Measurements from ENCODE around the gene PVR. TPM values are rescaled to one million over a fixed set of nuclear protein-coding genes. Genes with fewer than 3 reads are reported as not detected.
"Not testable (repeated sequence)": the region's sequence is repeated elsewhere in the genome, so short reads cannot be mapped to it uniquely, and the experiment has no call there.

PVR gene, protein sequence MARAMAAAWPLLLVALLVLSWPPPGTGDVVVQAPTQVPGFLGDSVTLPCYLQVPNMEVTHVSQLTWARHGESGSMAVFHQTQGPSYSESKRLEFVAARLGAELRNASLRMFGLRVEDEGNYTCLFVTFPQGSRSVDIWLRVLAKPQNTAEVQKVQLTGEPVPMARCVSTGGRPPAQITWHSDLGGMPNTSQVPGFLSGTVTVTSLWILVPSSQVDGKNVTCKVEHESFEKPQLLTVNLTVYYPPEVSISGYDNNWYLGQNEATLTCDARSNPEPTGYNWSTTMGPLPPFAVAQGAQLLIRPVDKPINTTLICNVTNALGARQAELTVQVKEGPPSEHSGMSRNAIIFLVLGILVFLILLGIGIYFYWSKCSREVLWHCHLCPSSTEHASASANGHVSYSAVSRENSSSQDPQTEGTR
- total RNA-seq = 38.0 TPM
- long read RNA-seq, transcript PVR-204 (6 exons, 1,344 nt) = minor isoform, 11 of 39 reads
- long read RNA-seq, transcript PVR-205 (8 exons, 3,325 nt) = major isoform, 21 of 39 reads
- long read RNA-seq, partial matches to known transcripts = 4 of 39 reads
- long read RNA-seq, other reads (novel, unspliced or antisense) = 1 of 39 reads

DNA sequence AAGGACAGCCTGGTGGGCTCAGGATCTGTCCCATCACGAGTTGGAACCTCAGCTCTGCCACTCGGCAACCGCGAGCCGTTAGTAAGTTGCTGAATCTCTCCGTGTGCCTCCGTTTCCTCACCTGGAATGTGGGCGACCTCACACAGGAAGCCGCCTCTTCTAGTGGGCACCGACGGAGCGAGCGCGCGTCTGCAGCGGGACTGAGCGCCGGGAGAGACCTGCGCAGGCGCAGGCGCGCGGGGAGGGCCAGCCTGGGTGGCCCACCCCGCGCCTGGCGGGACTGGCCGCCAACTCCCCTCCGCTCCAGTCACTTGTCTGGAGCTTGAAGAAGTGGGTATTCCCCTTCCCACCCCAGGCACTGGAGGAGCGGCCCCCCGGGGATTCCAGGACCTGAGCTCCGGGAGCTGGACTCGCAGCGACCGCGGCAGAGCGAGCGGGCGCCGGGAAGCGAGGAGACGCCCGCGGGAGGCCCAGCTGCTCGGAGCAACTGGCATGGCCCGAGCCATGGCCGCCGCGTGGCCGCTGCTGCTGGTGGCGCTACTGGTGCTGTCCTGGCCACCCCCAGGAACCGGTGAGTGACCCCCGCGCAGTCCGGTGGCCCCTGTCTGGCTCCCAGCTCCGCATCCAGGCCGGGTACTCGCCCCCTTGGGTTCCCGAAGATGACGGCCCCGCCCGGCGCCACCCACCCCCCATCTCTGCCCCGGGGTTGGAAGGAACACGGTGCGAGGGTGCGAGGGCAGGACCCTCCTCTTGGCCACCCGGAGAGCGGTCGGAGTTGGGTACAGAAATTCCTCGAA lies at the start of gene PVR:
PVR (plus strand) TSS at position 306 of the 797 bp plus-strand sequence; CDS start at position 493, 187 bp downstream.
- DNase-seq (ENCODE audit: missing footprints) (peak; percentile 91), ATAC-seq (peak; percentile 93)
- intact Hi-C loops (cut with DNase I) = no loop called here

DNA sequence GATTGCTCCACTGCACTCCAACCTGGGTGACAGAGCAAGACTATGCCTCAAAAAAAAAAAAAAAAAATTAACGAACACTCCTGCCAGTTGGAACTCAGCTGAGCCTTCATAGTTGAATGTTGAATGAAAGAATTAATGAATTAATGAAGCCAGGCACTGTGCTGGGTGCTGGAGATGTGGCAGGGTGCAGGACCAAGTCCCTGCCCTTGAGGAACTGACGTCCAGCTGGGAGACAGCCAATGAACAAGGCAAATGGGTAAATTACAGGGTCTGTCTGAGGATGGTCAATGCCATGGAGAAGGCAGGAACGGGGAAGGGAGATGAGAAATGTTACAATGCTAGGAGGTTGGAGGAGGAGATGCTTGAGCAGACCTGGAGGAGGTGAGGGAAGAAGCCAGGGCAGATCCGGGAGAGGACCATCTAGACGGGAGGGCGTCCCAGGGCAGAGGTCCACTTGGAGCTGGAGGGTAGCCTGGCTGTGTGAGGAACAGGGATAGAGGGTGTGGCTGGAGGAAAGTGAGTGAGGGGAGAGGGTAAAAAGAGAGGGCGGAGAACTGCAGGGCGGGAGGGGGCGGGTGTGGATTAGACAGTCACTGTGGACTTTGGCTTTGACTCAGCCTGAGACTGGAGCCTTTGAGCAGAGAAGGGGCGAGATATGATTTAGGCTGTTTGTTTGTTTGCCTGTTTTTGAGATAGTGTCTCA lies 47.1 kb upstream of the PVR start:
- DNase-seq (ENCODE audit: missing footprints) (no peak), ATAC-seq (no peak)
- intact Hi-C loops (cut with DNase I) = no loop called here

DNA sequence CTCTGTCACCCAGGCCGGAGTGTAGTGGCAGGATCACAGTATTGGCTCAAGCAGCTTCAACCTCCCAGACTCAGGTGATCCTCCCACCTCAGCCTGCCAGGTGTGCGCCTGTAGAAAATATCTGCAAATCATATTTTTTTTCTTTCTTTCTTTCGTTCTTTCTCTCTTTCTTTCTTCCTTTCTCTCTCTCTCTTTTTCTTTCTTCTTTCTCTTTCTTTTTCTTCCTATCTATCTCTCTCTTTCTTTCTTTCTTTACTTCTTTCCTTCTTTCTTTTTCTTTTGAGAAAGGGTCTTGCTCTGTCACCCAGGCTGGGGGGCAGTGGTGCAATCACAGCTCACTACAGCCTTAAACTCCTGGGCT lies 46.6 kb upstream of the PVR start:
- intact Hi-C loops (cut with DNase I) = no loop called here
- ATAC-seq (no peak), DNase-seq (ENCODE audit: missing footprints) (no peak)

DNA sequence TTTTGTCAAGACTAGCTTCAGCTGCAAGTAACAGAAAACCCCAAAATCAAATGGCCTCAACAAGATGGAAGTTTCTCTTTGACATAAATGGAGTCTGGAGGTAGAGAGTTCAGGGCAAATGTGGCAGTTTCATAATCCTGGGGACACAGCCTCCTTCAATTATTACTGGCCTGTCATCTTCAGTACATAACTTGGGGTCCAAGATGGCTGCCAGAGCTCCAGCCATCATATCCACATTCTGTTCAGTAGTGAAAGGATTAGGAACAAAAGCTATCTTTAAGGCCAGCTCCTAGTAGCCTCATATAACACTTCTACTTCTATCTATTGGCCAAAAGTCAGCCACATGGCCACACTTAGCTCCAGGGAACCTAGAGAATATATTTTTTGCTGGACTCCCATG lies 45.4 kb upstream of the PVR start:
- intact Hi-C loops (cut with DNase I) = no loop called here
- no peak for DNase-seq (ENCODE audit: missing footprints)
- no peak for ATAC-seq

DNA sequence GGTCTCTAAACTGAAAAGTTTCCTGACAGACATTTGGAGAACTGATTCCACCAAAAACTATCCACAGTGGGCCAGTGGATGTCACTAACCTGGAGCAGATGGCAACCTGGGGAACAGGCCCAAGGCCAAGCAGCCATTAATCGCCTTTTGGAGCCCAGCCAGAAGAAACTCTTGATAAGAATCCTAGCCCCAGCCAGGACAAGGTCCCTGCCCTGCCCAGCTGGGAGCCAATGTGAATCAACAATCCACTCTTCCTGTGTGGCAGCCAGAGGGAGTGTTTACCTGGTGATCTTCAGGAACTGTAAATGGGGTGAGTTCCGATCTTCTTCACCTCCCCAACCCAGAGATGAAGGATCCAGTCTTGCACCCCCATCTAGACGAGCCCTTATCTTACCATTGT lies 44.8 kb upstream of the PVR start:
- intact Hi-C loops (cut with DNase I) = no loop called here
- no peak for DNase-seq (ENCODE audit: missing footprints)
- no peak for ATAC-seq

DNA sequence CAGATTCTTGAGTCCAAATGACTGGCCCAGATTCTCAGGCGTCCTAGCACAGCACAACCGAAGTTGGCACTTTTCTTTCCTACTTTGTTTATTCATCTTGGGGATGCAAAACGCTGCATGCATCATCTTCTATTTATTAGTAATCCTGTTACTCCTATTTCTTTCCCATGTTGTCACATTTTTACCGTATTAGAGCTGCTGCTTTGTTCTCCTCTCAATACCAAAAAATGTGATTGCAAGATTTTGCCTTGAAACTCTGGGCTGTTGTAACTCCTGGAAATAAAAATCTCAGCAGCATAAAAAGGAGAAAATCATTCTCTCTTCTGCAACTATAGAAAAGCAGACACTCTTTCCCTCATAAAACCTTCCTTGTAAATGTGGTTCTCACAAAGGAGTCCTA lies 43.2 kb upstream of the PVR start:
- no peak for DNase-seq (ENCODE audit: missing footprints)
- ATAC-seq = no peak
- intact Hi-C loops (cut with DNase I) = no loop called here

DNA sequence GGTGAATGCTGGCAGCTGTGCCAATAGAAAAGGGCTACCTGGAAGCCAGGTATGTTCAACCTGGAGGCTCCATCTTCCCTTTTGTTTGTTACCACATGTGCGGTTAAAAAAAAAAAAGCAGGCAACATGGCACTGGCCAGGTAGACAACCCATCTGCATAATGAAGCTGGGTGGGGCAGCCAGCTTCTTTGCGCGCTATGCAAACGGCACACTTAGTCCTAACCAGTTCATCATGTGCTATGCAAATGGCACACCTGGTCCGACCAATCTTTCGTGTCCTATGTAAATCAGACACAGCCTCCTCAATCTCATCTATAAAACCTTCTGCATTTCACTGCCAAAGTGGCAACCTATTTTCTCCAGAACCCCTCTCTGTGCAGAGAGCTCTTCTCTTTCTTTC lies 41.6 kb upstream of the PVR start:
- DNase-seq (ENCODE audit: missing footprints) (no peak), ATAC-seq (no peak)
- intact Hi-C loops (cut with DNase I) = no loop called here

DNA sequence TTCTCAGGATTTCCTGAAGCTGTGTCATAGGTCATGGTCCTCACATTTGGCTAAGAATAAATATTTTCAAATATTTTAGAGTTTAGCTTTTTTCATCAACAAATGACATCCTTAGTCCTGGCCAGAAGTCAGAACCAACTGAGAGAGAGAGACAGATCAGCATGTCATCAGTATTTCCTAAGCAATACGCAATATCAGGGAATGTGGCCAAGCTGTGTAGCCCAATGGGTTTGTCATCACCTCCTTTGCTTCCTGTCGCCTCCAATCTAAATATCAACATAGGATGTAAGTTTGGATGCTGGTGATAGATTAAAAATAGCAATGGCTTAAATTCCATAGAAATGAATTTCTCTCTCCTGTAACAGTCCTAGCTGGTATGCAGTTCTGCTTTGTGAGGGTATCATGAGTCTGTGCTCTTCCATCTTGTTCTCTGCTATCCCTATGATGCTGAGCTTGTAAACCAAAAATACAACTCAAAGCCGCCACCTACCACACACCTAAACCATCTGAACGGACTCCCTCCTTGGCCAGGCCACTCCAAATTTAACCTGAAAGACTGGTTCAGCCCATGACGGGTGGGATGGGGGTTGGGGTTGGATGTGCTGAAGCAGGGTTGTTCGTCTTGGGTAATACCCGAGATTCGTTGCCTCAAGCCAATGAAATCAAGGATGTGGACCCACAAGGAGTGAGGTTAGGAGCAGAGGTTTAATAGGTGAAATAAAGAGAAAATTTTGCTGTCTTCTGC lies 40.3 kb upstream of the PVR start:
- intact Hi-C loops (cut with DNase I) = no loop called here
- DNase-seq (ENCODE audit: missing footprints) = no peak

DNA sequence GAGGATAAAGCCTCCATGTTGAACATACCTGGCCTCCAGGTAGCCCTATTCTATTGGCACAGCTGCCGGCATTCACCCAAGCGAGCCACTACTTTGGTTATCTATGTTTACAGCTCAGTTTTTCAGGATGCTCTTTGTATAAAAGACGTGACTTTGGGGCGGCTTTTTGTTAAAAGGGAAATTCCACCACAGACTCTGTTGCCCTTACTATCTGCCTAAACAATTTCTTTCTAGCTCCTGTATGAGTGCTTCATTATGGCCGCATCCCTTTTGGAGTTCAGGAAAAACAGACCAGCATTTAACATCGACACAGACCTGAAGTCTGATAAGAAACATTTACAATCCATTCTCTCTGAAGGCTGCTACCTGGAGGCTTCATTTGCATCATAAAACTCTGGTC lies 39.5 kb upstream of the PVR start:
- intact Hi-C loops (cut with DNase I) = no loop called here
- ATAC-seq = no peak
- no peak for DNase-seq (ENCODE audit: missing footprints)

More for the DNA sequence above, 40.3 kb upstream of the PVR start:
- ATAC-seq = no peak

DNA sequence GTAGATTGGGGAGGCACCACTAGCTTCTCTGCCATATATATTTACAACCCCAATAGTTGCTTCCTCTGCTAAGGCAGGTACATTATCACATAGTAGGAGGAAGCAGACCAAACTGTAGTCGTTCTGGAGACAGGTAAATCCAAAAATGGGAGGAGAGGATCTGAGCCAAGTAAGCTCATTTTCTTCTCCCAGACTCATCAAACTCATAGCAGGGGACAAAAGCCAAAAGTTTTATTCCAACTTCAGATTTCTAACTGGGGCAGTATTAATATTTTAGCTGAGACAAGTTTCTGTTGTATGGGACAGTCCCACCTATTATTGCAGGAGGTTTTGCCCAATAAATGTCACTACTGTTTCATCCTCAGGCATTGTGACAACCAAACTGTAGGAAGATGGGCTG lies 38.2 kb upstream of the PVR start:
- DNase-seq (ENCODE audit: missing footprints) = no peak
- no peak for ATAC-seq
- intact Hi-C loops (cut with DNase I) = no loop called here

DNA sequence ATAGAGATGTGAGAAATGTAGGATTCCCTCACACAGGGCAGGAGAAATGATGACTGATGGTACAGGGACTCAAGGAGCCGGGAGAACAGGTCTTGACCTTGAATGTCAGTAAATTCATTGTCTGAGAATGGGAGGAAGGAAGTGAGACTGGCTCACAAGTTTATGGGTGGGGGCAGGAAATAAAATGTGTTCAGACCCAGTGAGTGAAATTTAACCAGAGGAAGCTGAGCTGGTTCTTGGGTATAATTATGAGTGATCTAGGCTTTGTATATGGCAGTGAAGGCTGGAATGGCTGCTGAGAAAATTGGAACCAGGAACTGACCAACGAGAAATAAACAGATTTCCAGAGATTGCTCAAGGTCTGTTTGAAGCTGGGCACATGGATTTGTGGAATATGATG lies 36.7 kb upstream of the PVR start:
- DNase-seq (ENCODE audit: missing footprints) (no peak), ATAC-seq (peak; percentile 28)
- intact Hi-C loops (cut with DNase I) = no loop called here

DNA sequence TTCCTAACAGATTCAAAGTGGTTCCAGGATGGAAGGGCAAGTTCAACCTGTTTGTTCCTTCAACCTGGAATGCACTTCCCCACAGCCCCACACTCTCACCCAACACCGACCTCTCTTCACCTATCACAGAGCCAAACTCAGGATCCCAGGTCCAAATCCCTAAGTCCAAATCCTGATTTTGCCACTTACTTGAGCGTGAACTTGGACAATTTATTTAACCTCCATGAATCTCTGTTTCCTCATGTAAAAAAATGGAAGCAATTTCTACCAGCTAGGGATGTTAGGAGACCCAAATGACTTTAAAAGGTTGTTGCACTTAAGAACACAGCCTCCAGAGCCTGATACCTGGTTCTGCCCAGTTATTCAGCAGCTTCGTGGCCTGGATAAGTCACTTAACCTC lies 35.8 kb upstream of the PVR start:
- no peak for DNase-seq (ENCODE audit: missing footprints)
- no peak for ATAC-seq
- intact Hi-C loops (cut with DNase I) = no loop called here

DNA sequence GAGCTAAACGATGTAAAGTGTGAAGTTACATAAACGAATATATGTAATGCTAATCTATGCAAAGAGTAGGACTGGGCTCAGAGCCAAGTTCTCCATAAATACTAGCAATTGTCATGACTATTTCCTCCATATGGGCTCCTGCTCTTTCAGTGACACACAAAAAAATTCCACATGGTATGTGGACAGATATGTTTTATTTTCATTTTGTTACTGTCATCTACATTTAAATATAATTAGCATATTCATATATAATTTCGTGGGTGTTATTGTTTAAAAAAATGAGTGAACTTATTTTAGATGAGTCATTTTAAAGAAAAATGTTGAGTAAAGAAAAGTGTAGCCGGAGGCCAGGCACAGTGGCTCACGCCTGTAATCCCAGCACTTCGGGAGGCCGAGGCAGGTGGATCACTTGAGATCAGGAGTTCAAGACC lies 35.3 kb upstream of the PVR start:
- ATAC-seq (no peak), DNase-seq (ENCODE audit: missing footprints) (no peak)
- intact Hi-C loops (cut with DNase I) = no loop called here

DNA sequence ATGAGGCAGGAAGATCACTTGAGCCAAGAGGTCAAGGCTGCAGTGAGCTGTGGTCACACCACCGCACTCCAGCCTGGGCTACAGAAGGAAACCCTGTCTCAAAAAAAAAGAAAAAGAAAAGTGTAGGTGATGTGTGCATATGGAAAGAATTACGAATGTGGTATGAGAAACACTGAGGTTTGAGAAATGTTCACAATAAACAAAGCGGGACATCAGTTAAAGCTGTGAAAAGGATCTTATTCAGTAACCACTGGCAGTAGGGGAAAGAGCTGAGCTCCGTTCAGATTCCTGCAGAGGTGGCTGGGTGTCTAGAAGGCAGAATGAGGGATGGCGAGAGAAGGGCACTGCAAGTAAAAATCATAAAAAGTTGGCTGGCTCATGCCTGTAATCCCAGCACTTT lies 34.5 kb upstream of the PVR start:
- intact Hi-C loops (cut with DNase I) = no loop called here
- no peak for ATAC-seq
- no peak for DNase-seq (ENCODE audit: missing footprints)

DNA sequence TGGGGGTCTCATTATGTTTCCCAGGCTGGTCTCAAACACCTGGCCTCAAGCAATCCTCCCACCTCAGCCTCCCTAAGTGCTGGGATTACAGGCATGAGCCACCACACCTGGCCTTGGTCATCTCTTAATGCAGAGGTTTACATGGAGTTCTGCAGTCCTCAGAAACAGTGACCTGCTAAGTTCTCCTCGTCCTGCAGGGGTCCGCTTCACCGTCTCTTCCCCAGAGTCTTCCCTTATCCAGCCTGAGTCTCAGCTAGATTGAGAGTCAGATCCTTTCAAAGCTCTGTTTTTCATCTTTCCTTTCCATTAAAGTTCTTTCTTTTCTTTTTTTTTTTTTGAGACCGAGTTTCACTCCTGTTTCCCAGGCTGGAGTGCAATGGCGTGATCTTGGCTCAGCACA lies 33.2 kb upstream of the PVR start:
- intact Hi-C loops (cut with DNase I) = loop anchor here (5.0 kb wide), 1 partner anchor 37 kb away; no protein-coding TSS in a partner anchor
- ATAC-seq; DNase-seq (ENCODE audit: missing footprints): not testable (repeated sequence)

DNA sequence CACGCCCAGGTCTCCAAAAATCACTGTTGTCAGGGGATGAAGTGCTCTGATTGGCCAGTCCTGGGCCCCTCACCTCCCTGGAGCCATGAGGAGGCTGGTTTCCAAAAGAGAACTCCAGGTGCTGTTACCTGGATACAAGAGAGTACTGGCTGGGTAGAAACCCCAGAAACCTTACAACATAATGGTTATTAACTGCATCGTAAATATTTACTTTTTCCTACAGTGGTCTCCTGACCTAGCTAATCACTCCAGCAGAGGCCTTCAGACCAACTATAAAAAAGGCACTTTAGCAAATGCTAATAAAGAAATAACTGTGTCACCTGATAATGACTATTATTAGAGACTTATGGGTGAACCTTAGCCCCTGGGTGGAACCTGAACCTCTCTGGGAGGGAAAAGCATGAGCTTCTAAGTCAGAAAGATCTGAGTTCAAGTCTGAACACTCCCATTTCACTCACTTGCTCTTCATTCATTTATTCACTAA lies 31.9 kb upstream of the PVR start:
- DNase-seq (ENCODE audit: missing footprints) (no peak), ATAC-seq (no peak)
- intact Hi-C loops (cut with DNase I) = loop anchor here (5.0 kb wide), 1 partner anchor 35 kb away; no protein-coding TSS in a partner anchor

DNA sequence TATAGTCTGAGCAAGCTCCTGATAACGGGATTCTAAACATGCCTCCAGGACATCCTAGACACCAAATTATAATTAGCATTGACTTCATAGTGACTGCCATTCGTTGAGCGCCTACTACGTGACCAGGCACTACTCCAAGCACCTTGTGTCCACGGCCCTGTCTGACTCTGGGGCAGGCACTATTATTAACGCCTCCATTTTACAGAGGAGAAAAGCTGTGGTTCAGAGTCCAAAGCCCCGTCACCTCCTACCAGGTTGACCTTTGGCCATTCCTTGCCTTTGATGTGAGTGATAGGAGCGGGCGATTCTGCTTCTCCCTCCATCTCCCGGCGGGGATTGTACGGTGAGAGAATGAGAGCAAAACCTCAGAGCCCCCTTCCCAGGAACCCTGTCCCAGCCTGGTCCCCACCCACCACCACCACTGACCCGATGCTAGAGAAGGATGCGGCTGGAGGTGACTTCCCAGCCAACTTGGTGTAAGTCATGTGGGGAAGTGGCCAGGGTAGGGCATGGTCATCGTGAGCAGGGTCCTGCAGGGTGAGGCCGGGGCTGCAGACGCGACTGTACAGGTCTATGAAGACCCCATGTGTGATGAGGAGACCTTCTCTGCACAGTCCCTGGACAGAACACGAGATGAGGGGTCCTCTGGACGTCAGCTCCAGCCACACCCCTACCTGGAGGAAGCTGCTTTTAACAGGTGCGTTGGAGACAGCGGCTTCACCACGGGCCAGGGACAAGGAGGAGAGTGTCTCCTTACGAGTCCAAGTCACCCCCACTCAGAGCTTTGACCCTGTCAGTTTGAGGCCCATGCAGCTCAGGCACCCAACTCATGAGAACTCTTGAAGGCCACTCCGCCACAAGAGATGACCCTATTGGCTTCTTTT lies 30.2 kb upstream of the PVR start, which contains the start of gene IGSF23:
IGSF23 (plus strand) TSS at position 269 of the 884 bp plus-strand sequence; CDS start at position 352, 83 bp downstream.
- ATAC-seq (no peak), DNase-seq (ENCODE audit: missing footprints) (no peak)
- intact Hi-C loops (cut with DNase I) = loop anchor here (5.0 kb wide), 1 partner anchor 34 kb away; no protein-coding TSS in a partner anchor

All from Right ventricle myocardium inferior (tissue), 1 donor.